SK-N-MC (cell line): ENCODE data around the gene TTC16.
"Not testable (repeated sequence)": the region's sequence is repeated elsewhere in the genome, so short reads cannot be mapped to it uniquely, and the experiment has no call there.

Experiments
- EZH2 ChIP-seq: fragments of 200-600 bp; sonication (generic); IDR thresholded peaks from one replicate; pipeline ENCODE4 v1.6.1; 2017; ENCODE audit warnings: antibody characterized with exemption
- FOXP2 ChIP-seq: optimal IDR thresholded peaks from 2 replicates; pipeline ENCODE3; 2011; ENCODE audit warnings: mild to moderate bottlenecking, moderate library complexity; ENCODE audit not compliant: insufficient read depth; ENCODE audit errors: extremely low read length, control extremely low read depth
- POLR2AphosphoS5 ChIP-seq: IDR thresholded peaks from 2 replicates; pipeline ENCODE4 v1.6.1; 2012; ENCODE audit warnings: mild to moderate bottlenecking, low read depth, low read length, borderline replicate concordance

- TF ChIP-seq EZH2, POLR2AphosphoS5, FOXP2: not testable (repeated sequence)
Measured at GRCh38 chr9:127780909-127781308, 65.0 kb downstream of the TTC16 start.
